Measurements from ENCODE around the gene ARFGEF3. TPM values are rescaled to one million over a fixed set of nuclear protein-coding genes. Genes with fewer than 3 reads are reported as not detected.

Gene ARFGEF3
- polyA plus RNA-seq, 1 of the 3 experiments (the other 2 are of a cell fraction) = not detected

- Histone ChIP-seq H2AFZ (ENCODE audit: low read depth) (no peak overlapping the region), H3K4me3 (ENCODE audit: low read depth in 2 of 2, low read length in 1 of 2) (no peak overlapping the region), H3K9ac (no peak overlapping the region), H3K27me3 (ENCODE audit: insufficient read depth) (no peaks in the 10 kb centered on the region), H3K4me2 (no peak overlapping the region), H3K27ac (ENCODE audit: low read depth in 2 of 2, low read length in 1 of 2) (no peak overlapping the region), H4K20me1 (ENCODE audit: insufficient read depth) (no peaks in the 10 kb centered on the region), H3F3A (replicated peaks; ENCODE audit: insufficient read depth) (no peaks in the 10 kb centered on the region), H3K79me2 (ENCODE audit: insufficient read depth) (no peaks in the 10 kb centered on the region), H3K9me2 (no peaks in the 10 kb centered on the region), H3K4me1 (ENCODE audit: control insufficient read depth in 1 of 2, insufficient read depth in 2 of 2, low read depth in 1 of 2, low read length in 1 of 2) (peaks cover 0 to 3% of the 10 kb centered on the region in 2 experiments; a peak in 1 of 4 replicates), H3K36me3 (replicated peaks in 1 of 2; ENCODE audit: control insufficient read depth in 1 of 2, insufficient read depth in 2 of 2, low read length in 1 of 2) (no peaks in the 10 kb centered on the region), H3K9me3 (no peaks in the 10 kb centered on the region)
- ChIA-PET POLR2A (no interaction called here), CTCF (interaction anchor here (1.4 kb wide), 1 partner anchor 12 kb away, joined by 3 read pairs; no protein-coding TSS in a partner anchor)
- no peak for DNase-seq
- TF ChIP-seq MAX (IDR thresholded peaks at IDR 0.05; ENCODE audit: low read depth) (no peak), EZH2phosphoT487 (IDR thresholded peaks at IDR 0.05; ENCODE audit: borderline replicate concordance, low read depth) (no peak), NFIC (IDR thresholded peaks at IDR 0.05; ENCODE audit: borderline replicate concordance) (no peak)
- 64% methylated on average over 4 of the region's 8 CpGs for WGBS (ENCODE audit: low lambda C conversion rate)
Observed at GRCh38 chr6:138382498-138383265, 220.9 kb downstream of the ARFGEF3 start.

GRCh38 chr6:138383776-138384175, 222.0 kb downstream of the ARFGEF3 start:
- H3K4me2 ChIP-seq = no peak overlapping the region
- no peaks in the 10 kb centered on the region for H4K20me1 ChIP-seq (ENCODE audit: insufficient read depth)
- no peak overlapping the region for H2AFZ ChIP-seq (ENCODE audit: low read depth)
- no peak overlapping the region for H3K4me3 ChIP-seq (ENCODE audit: low read depth in 2 of 2, low read length in 1 of 2)
- no peak overlapping the region for H3K27ac ChIP-seq (ENCODE audit: low read depth in 2 of 2, low read length in 1 of 2)
- TF ChIP-seq SIN3A (IDR thresholded peaks at IDR 0.05; ENCODE audit: borderline replicate concordance, low read depth, low read length) (no peak), EP300 (IDR thresholded peaks at IDR 0.05; ENCODE audit: borderline replicate concordance in 1 of 2, low read depth in 1 of 2, low read length in 1 of 2) (no peak), IRF3 (IDR thresholded peaks at IDR 0.05; ENCODE audit: low read depth, low read length) (no peak), FOXM1 (IDR thresholded peaks at IDR 0.05; ENCODE audit: low read depth) (no peak), MXI1 (IDR thresholded peaks at IDR 0.05; ENCODE audit: low read depth, low read length) (no peak), CTCF (IDR thresholded peaks at IDR 0.05) (no peak), MAX (IDR thresholded peaks at IDR 0.05; ENCODE audit: low read depth) (no peak)
- no peaks in the 10 kb centered on the region for H3K4me1 ChIP-seq (ENCODE audit: control insufficient read depth in 1 of 2, insufficient read depth in 2 of 2, low read depth in 1 of 2, low read length in 1 of 2)
- 12% methylated on average over 3 of the region's 3 CpGs for WGBS (ENCODE audit: low lambda C conversion rate)
- no peaks in the 10 kb centered on the region for H3K36me3 ChIP-seq (replicated peaks in 1 of 2; ENCODE audit: control insufficient read depth in 1 of 2, insufficient read depth in 2 of 2, low read length in 1 of 2)
- no peak for DNase-seq
- H3F3A ChIP-seq (replicated peaks; ENCODE audit: insufficient read depth) = no peaks in the 10 kb centered on the region
- no peak overlapping the region for H3K9ac ChIP-seq
- ChIA-PET POLR2A (no interaction called here), CTCF (no interaction called here)
- H3K9me3 ChIP-seq = no peaks in the 10 kb centered on the region
- no peaks in the 10 kb centered on the region for H3K9me2 ChIP-seq
- no peaks in the 10 kb centered on the region for H3K27me3 ChIP-seq (ENCODE audit: insufficient read depth)
- no peaks in the 10 kb centered on the region for H3K79me2 ChIP-seq (ENCODE audit: insufficient read depth)
